ENCODE data around the gene NR3C1. TPM values are rescaled to one million over a fixed set of nuclear protein-coding genes. Genes with fewer than 3 reads are reported as not detected.

The NR3C1 gene
- polyA plus RNA-seq, 1 experiment = 44.1 TPM

DNA sequence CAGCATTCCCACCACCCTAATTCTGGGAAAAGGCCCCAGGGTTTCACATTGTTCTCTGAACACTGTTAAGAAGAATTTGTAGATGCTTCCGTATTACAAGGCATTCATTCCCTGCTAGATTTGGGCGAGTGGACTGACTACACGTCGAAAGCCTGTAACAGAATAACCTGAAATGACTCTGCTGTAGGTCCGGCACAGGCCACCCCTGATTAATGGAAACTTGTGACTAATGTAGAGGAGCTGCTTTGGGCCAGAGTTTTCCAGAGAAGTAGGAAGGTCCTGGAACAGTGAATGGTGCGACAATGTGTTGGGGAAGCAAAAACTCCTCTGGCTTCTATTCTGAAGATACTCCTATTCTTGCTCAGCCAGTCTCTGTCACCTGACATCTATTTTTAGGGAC is 87.6 kb downstream of the NR3C1 start:
- ChIA-PET POLR2A (no interaction called here), CTCF (no interaction called here)
- no peak for DNase-seq (ENCODE audit: low read depth, low spot score)
- no peaks in the 10 kb centered on the region for H3K9me3 ChIP-seq (ENCODE audit: control insufficient read depth, insufficient read depth, low read length)
- no peak overlapping the region for H3K27ac ChIP-seq (ENCODE audit: low read depth, low read length)
- H3K27me3 ChIP-seq (ENCODE audit: control insufficient read depth, insufficient read depth, low read length) = no peaks in the 10 kb centered on the region
- no peak overlapping the region for H3K4me3 ChIP-seq (ENCODE audit: low read depth, low read length)
- TF ChIP-seq, protein P1, sequence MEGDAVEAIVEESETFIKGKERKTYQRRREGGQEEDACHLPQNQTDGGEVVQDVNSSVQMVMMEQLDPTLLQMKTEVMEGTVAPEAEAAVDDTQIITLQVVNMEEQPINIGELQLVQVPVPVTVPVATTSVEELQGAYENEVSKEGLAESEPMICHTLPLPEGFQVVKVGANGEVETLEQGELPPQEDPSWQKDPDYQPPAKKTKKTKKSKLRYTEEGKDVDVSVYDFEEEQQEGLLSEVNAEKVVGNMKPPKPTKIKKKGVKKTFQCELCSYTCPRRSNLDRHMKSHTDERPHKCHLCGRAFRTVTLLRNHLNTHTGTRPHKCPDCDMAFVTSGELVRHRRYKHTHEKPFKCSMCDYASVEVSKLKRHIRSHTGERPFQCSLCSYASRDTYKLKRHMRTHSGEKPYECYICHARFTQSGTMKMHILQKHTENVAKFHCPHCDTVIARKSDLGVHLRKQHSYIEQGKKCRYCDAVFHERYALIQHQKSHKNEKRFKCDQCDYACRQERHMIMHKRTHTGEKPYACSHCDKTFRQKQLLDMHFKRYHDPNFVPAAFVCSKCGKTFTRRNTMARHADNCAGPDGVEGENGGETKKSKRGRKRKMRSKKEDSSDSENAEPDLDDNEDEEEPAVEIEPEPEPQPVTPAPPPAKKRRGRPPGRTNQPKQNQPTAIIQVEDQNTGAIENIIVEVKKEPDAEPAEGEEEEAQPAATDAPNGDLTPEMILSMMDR (IDR thresholded peaks at IDR 0.05; ENCODE audit: low read depth, low read length) = no peak

DNA sequence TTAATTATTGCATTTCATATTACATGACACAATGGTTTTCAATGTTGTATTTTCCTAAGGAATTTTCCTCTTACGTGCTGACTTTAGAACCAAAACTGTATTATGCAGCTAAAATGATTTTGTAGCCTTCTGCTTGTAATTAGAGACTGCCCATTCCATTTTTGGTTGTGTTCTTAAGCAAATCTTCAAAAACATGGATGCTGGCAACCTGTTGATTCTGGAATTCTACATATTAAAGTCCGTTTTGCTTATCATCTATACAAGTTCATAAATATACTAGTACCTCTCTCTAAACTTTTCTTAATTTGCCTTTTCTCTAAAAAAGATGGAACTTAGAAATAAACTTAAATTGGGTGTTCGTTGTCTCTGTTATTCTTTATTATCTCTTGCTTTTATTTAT is 88.3 kb downstream of the NR3C1 start:
- CTCF ChIA-PET = no interaction called here
- POLR2A ChIA-PET = no interaction called here
- H3K27ac ChIP-seq (ENCODE audit: low read depth, low read length) = no peak overlapping the region

DNA sequence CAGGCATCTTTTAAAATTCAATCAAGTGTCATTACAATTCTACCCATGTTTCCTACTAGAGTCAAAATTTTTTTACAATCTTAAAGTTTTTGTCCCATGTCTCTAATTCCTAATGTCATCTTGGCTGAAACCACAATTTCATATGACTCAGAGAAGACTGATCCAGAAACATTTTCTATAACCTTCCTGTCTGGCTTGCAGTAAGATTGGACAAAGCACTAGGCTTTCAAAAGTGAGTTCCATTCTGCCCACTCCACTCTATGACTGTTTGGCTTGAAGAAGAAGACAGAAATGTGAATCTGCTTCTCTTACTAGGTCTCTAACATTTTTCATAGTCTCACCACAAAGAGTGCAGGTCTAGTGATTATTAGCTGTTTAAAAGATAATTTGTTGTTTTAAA is 88.8 kb downstream of the NR3C1 start:
- no peaks in the 10 kb centered on the region for H3K27me3 ChIP-seq (ENCODE audit: control insufficient read depth, insufficient read depth, low read length)
- DNase-seq (ENCODE audit: low read depth, low spot score) = no peak
- CTCF ChIA-PET = no interaction called here
- no peak overlapping the region for H3K4me3 ChIP-seq (ENCODE audit: low read depth, low read length)
- no peaks in the 10 kb centered on the region for H3K9me3 ChIP-seq (ENCODE audit: control insufficient read depth, insufficient read depth, low read length)
- TF ChIP-seq, protein P1 (IDR thresholded peaks at IDR 0.05; ENCODE audit: low read depth, low read length) = no peak
- no peak overlapping the region for H3K27ac ChIP-seq (ENCODE audit: low read depth, low read length)
- POLR2A ChIA-PET = no interaction called here

More for the DNA sequence above, 88.3 kb downstream of the NR3C1 start:
- H3K9me3 ChIP-seq (ENCODE audit: control insufficient read depth, insufficient read depth, low read length) = no peaks in the 10 kb centered on the region
- DNase-seq (ENCODE audit: low read depth, low spot score) = no peak
- H3K4me3 ChIP-seq (ENCODE audit: low read depth, low read length) = no peak overlapping the region
- no peaks in the 10 kb centered on the region for H3K27me3 ChIP-seq (ENCODE audit: control insufficient read depth, insufficient read depth, low read length)
- TF ChIP-seq, protein P1 (IDR thresholded peaks at IDR 0.05; ENCODE audit: low read depth, low read length) = no peak

- CTCF ChIA-PET = interaction anchor here (0.6 to 0.7 kb wide), 2 partner anchors 157 to 313 kb away, joined by 3 read pairs; no protein-coding TSS in a partner anchor
- Histone ChIP-seq H3K9me3 (ENCODE audit: control insufficient read depth, insufficient read depth, low read length) (no peaks in the 10 kb centered on the region), H3K27ac (ENCODE audit: low read depth, low read length) (peak overlapping the region; percentile 3), H3K27me3 (ENCODE audit: control insufficient read depth, insufficient read depth, low read length) (no peaks in the 10 kb centered on the region), H3K4me3 (ENCODE audit: low read depth, low read length) (no peak overlapping the region)
- DNase-seq (ENCODE audit: low read depth, low spot score) = no peak
- TF ChIP-seq, protein P1 (IDR thresholded peaks at IDR 0.05; ENCODE audit: low read depth, low read length) = no peak
- POLR2A ChIA-PET = interaction anchor here (0.7 kb wide), 2 partner anchors 153 to 399 kb away, joined by 4 to 7 read pairs; no protein-coding TSS in a partner anchor
Observed at GRCh38 chr5:143314099-143314498, 89.4 kb downstream of the NR3C1 start.

GRCh38 chr5:143313298-143313852 is 90.1 kb downstream of the NR3C1 start:
- ChIA-PET CTCF (interaction anchor here (0.7 kb wide), 1 partner anchor 312 kb away, joined by 3 read pairs; no protein-coding TSS in a partner anchor), POLR2A (interaction anchor here (0.7 kb wide), 1 partner anchor 153 kb away, joined by 7 read pairs; no protein-coding TSS in a partner anchor)
- Histone ChIP-seq H3K27ac (ENCODE audit: low read depth, low read length) (no peak overlapping the region), H3K27me3 (ENCODE audit: control insufficient read depth, insufficient read depth, low read length) (no peaks in the 10 kb centered on the region), H3K9me3 (ENCODE audit: control insufficient read depth, insufficient read depth, low read length) (no peaks in the 10 kb centered on the region), H3K4me3 (ENCODE audit: low read depth, low read length) (no peak overlapping the region)
- TF ChIP-seq, protein P1 (IDR thresholded peaks at IDR 0.05; ENCODE audit: low read depth, low read length) = no peak
- DNase-seq (ENCODE audit: low read depth, low spot score) = no peak
